ENCODE results near the gene RECQL5.
"Not testable (repeated sequence)": the region's sequence is repeated elsewhere in the genome, so short reads cannot be mapped to it uniquely, and the experiment has no call there.

Gene RECQL5

DNA sequence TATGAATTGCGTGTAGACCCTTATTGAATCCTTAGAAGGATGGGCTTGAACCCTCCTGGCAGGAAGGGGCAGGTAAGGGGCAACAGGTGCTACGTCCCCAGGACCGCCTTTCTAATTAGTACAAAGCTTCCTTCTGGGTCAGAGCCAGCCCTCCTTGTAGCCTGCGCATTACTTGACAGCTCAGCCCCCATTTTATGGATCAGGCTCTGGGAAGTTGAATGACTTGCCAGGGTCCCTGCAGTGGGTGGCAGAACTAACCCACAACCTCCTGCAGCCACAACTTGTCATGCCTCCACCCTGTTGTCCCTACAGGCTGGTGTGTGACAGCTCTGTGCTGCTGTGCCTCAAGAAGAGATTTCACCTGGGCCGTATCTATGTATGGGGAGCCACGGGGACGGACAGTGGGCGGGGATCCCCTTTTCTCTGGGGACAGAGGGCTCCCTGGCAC lies 76.6 kb downstream of the RECQL5 start:
- DNase-seq: no peak

DNA sequence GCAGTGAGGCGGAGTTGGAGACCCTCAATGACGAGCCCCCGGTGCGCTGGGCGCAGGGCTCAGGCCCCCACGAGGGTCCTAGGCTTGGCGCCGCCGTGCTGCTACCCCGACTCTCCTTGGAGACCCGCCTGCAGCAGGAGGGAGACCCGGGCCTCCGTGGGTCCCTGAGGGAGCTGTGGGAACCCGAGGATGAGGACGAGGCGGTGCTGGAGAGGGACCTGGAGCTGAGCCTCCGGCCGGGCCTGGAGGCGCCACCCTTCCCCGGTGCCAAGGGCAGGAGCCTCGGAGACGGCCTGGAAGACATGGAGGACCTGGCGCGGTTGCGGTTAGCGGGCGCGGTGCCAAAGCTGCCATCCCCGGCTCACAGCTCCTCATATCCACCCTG lies 77.0 kb downstream of the RECQL5 start:
- no peak for DNase-seq

DNA sequence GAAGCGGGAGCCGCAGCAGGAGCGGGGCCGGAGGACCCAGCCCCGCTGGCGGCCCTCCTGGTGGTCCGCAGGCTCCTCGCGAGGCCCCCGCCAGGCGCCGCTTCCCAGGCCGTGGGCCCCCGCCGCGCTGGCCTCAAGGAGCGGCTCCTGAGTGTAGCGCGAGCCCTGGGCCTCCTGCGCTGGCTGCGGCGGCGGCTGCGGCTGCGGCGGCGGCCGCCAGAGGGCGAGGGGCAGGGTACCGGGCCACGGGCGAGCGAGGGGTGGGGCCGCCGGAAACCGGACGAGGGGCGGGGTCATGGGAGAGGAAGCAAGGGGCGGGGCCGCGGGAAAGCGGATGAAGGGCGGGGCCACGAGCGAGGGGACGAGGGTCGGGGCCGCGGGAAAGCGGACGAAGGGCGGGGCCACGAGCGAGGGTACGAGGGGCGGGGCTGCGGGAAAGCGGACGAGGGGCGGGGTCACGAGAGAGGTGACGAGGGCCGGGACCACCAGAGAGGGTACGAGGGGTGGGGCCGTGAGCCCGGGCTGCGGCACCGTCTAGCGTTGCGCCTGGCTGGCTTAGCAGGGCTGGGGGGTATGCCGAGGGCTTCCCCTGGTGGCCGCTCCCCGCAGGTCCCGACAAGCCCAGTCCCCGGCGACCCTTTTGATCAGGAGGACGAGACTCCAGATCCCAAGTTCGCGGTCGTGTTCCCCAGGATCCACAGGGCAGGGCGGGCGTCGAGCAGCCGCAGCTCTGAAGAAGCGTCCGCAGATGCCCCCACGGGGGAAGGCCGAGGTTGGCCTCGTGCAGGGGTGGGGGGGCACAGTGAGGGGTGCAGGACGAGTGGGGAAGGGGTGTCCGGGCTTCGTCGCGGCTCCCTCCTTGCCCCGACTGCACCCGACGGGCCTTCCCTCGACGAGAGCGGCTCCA lies 77.7 kb downstream of the RECQL5 start:
- peak; percentile 96 for DNase-seq

DNA sequence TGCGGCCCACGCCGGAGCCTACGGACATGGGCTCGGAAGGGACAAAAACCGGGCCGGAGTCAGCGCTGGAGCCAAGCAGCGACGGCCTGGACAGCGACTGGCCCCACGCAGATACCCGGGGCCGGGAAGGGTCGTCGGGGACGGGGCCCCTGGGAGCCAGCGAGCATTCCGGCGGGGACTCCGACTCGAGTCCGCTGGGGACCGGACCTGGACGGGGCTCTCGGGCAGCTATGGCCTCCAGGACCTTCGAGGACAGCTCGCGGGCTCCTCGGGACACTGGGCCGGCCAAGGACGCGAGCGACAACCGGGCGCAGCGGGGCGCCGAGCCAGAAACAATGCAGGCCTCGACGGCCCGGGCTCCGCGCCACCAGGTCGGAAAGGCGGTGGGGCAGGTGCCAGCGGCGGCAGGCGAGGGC lies 78.3 kb downstream of the RECQL5 start:
- no peak for DNase-seq

DNA sequence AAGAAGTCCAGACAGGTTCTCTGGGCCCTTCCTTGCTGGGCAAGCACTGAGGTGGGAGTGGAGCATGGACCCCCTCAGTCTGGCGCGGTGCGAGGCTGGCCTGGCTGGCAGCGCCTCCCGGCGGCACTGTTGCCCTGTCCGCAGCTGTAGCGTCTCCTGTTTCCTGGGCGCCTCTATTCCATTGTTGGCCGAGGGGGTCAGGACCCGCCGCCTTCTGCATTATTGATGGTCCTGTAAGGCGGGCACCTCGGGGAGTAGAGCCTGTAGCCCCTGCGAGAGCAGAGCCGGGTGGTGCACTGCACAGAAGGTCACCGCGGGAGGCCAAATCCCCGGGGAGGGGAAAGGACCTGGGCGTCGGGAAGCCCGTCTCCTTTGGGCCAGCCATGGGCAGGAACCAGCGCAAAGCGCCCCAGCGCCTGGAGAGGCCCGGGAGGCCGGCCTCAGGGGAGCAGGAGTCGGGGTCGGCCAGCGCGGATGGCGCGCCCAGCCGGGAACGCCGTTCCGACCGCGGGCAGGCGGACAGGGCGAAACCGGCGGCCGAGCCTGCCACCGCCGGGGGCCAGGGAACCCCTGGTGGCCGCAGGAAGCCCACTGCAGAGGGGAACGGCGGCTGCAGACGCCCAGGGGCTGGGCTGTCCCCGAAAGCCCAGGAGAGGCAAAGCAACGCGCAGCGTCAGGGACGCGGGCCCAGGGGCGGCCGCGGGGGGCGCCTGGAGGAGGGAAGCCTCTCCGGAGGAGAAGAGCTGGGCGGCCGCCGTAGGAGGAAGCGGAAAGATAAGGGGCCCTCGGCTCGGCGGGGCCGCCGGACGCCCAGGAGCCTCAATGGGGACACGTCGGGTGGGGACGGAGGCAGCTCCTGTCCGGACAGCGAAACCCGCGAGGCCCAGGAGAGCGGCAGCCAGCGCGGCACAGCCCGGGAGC lies 79.0 kb downstream of the RECQL5 start, which contains the start of gene MYO15B:
MYO15B (plus strand) TSS at position 126 of the 921 bp plus-strand sequence; CDS start at position 384, 258 bp downstream.
- DNase-seq: peak; percentile 62

DNA sequence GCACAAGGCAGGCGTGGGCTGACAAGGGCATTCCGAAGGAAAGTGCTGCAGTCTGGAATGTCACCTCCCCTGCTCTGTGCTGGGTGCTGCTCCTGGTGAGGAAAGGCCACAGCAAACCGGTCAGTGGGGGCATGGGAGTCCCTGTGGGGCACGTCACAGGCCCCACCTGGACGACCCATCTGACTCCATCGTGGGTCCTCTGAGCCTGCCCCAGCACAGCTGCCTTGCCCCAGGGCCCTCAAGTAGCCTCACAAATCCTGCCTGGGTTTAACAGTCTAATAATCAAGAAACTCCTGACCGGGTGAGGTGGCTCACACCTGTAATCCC lies 82.1 kb downstream of the RECQL5 start:
- no peak for DNase-seq

DNA sequence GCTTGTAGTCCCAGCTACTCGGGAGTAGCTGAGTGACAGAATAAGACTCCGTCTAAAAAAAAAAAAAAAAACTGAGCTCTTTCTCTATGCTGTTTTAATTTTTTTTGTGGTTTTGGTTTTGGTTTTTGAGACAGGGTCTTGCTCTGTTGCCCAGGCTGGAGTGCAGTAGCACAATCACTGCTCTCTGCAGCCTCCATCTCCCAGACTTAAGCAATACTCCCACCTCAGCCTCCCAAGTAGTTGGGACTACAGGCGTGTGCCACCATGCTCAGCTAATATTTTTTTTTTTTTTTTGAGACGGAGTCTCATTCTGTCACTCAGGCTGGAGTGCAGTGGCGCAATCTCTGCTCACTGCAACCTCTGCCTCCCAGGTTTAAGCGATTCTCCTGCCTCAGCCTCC lies 83.8 kb downstream of the RECQL5 start:
- not testable (repeated sequence) for DNase-seq

DNA sequence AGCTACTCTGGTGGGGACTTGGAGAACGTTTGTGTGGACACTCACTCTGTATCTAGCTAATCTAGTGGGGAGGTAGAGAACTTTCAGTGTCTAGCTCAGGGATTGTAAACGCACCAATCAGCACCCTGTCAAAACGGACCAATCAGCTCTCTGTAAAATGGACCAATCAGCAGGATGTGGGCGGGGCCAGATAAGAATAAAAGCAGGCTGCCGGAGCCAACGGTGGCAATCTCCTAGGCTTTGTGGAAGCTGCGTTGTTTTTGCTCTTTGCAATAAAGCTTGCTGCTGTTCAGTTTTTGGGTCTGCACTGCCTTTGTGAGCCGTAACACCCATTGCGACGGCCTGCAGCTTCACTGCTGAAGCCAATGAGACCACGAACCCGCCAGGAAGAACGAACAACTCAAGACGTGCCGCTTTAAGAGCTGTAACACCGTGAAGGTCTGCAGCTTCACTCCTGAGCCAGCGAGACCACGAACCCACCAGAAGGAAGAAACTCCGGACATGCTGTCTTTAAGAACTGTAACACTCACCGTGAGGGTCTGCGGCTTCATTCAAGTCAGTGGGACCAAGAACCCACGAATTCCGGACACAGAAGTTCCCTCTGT lies 85.7 kb downstream of the RECQL5 start:
- peak; percentile 68 for DNase-seq
